Liver (tissue), 3 donors: ENCODE data around the gene P3H2.

ENCODE experiments used
- ATF3 ChIP-seq: IDR thresholded peaks from 2 replicates; pipeline ENCODE4 v1.6.1; 2016; ENCODE audit warnings: antibody characterized with exemption
- CTCF ChIP-seq: fragments of 150-350 bp; IDR thresholded peaks from 2 replicates; pipeline ENCODE4 v1.5.1; 2017; ENCODE audit warnings: improper control_type of control experiment, low read depth, low read length; ENCODE audit not compliant: missing input control
- EGR1 ChIP-seq, 2 donors: IDR thresholded peaks; 2 replicates each; pipeline ENCODE4 v1.6.1; 2016 to 2018; ENCODE audit warnings: antibody characterized with exemption in 2 of 2, low read depth in 2 of 2
- MAX ChIP-seq: IDR thresholded peaks from 2 replicates; pipeline ENCODE4 v1.6.1; 2016; ENCODE audit warnings: antibody characterized with exemption
- RXRA ChIP-seq, 2 donors: IDR thresholded peaks; 2 replicates each; pipeline ENCODE4 v1.6.1; 2017 to 2018; ENCODE audit warnings: antibody characterized with exemption in 2 of 2, mild to moderate bottlenecking in 1 of 2
- TAF1 ChIP-seq: conservative IDR thresholded peaks from 2 replicates; pipeline ENCODE4 v1.6.1; 2016; ENCODE audit warnings: antibody characterized with exemption, mild to moderate bottlenecking
- YY1 ChIP-seq: IDR thresholded peaks from 2 replicates; pipeline ENCODE4 v1.6.1; 2016; ENCODE audit warnings: antibody characterized with exemption, mild to moderate bottlenecking
- donor health status: healthy.
- donor health status: healthy.

- TF ChIP-seq CTCF, result no peak
- TF ChIP-seq TAF1, result no peak
- TF ChIP-seq EGR1 (IDR thresholded peaks at IDR 0.05; ENCODE audit: low read depth in 2 of 2), result no peak
- no peak for TF ChIP-seq ATF3
- no peak for TF ChIP-seq MAX
- no peak for TF ChIP-seq RXRA (IDR thresholded peaks at IDR 0.05)
- TF ChIP-seq YY1, result no peak
Observed at GRCh38 chr3:190034446-190034845, 86.3 kb downstream of the P3H2 start.
